Limb (tissue), 2 donors: ENCODE results near the gene TMEM63C.

ENCODE experiments used
- DNase-seq, 2 donors: peaks; one replicate each; pipeline ENCODE4 v3.0.0-alpha.2; 2016; ENCODE audit errors: extremely low spot score in 2 of 2

TMEM63C gene

GRCh38 chr14:77251870-77252269 is 70.3 kb downstream of the TMEM63C start:
- no peak for DNase-seq

- no peak for DNase-seq
Observed at GRCh38 chr14:77253333-77254190, 72.0 kb downstream of the TMEM63C start.

GRCh38 chr14:77256694-77257093 is 75.1 kb downstream of the TMEM63C start:
- no peak for DNase-seq

- no peak for DNase-seq
Observed at GRCh38 chr14:77257700-77258099, 76.1 kb downstream of the TMEM63C start.

GRCh38 chr14:77258566-77258965 is 77.0 kb downstream of the TMEM63C start:
- no peak for DNase-seq

- DNase-seq = no peak
Observed at GRCh38 chr14:77259025-77259715, 77.6 kb downstream of the TMEM63C start.

- DNase-seq = no peak
Observed at GRCh38 chr14:77260199-77260598, 78.6 kb downstream of the TMEM63C start.

GRCh38 chr14:77260631-77261030 is 79.0 kb downstream of the TMEM63C start:
- peak in 1 of 2 donors; percentile 3 for DNase-seq

GRCh38 chr14:77264466-77265186 is 83.0 kb downstream of the TMEM63C start:
- no peak for DNase-seq

- no peak for DNase-seq
Observed at GRCh38 chr14:77265187-77265515, 83.6 kb downstream of the TMEM63C start.

GRCh38 chr14:77265561-77266335 is 84.2 kb downstream of the TMEM63C start:
- DNase-seq = no peak

- DNase-seq = no peak
Observed at GRCh38 chr14:77266336-77266735, 84.7 kb downstream of the TMEM63C start.

- no peak for DNase-seq
Observed at GRCh38 chr14:77267937-77268699, 86.5 kb downstream of the TMEM63C start.

- DNase-seq = no peak
Observed at GRCh38 chr14:77268989-77269600, 87.5 kb downstream of the TMEM63C start.

- DNase-seq = no peak
Observed at GRCh38 chr14:77270361-77271112, 88.9 kb downstream of the TMEM63C start.

GRCh38 chr14:77271113-77271710 is 89.6 kb downstream of the TMEM63C start, which contains the start of gene NGB:
NGB (minus strand) TSS chr14:77271206; CDS start chr14:77270937, 269 bp downstream.
- DNase-seq = no peak

- no peak for DNase-seq
Observed at GRCh38 chr14:77272261-77272660, 90.7 kb downstream of the TMEM63C start.

GRCh38 chr14:77273796-77274195 is 92.2 kb downstream of the TMEM63C start:
- no peak for DNase-seq

GRCh38 chr14:77275041-77275580 is 93.5 kb downstream of the TMEM63C start:
- no peak for DNase-seq
